PC-3 (cell line): ENCODE results near the gene ANTXR1. TPM values are rescaled to one million over a fixed set of nuclear protein-coding genes. Genes with fewer than 3 reads are reported as not detected.

Source experiments
- ATAC-seq: fragments of 200-7000 bp; cut with Tn5 transposase; 2 replicates; pipeline ENCODE4 v1.9.1; 2020; ENCODE audit warnings: mild to moderate bottlenecking, moderate library complexity
- BruUV-seq: library from RNA; stranded (reverse); fragments of 400-500 nt; replicated peaks from 2 replicates; lab custom pipeline; 2021; lab: Mats Ljungman, UMichigan
- CTCF ChIA-PET: fragments of 300-600 bp; sonication (Branson Sonifier 250); formaldehyde crosslinking; loops from one replicate; lab custom pipeline; 2022; ENCODE audit warnings: antibody characterized with exemption; lab: Charles Lee
- POLR2A ChIA-PET: fragments of 300-600 bp; sonication (Branson Sonifier 250); formaldehyde crosslinking; loops from one replicate; lab custom pipeline; 2022; ENCODE audit warnings: antibody characterized with exemption; ENCODE audit not compliant: unreplicated experiment; lab: Charles Lee
- DNase-seq: peaks from one replicate; pipeline ENCODE4 v3.0.0-alpha.2; 2015
- H2AFZ ChIP-seq: fragments of 300-600 bp; sonication (generic); 2 replicates; pipeline ENCODE4 v1.6.0; 2016; ENCODE audit warnings: antibody characterized with exemption, low read length
- H3F3A ChIP-seq: fragments of 300-600 bp; sonication (generic); one replicate; pipeline ENCODE4 v1.6.0; 2017; ENCODE audit warnings: antibody characterized with exemption, low read length, control low read depth, mild to moderate bottlenecking; ENCODE audit not compliant: unreplicated experiment
- H3K27ac ChIP-seq: fragments of 300-600 bp; sonication (generic); 2 replicates; pipeline ENCODE4 v1.5.1; 2016; ENCODE audit warnings: mild to moderate bottlenecking, low read length
- H3K27me3 ChIP-seq: fragments of 300-600 bp; sonication (generic); 2 replicates; pipeline ENCODE4 v1.6.1; 2016; ENCODE audit warnings: low read length, mixed read lengths
- H3K36me3 ChIP-seq: fragments of 300-600 bp; sonication (generic); 2 replicates; pipeline ENCODE4 v1.6.1; 2016; ENCODE audit warnings: low read depth, mixed run types, low read length, mixed read lengths
- H3K4me1 ChIP-seq: fragments of 300-600 bp; sonication (generic); 2 replicates; pipeline ENCODE4 v1.5.1; 2016; ENCODE audit warnings: low read length; ENCODE audit not compliant: insufficient read depth
- H3K4me2 ChIP-seq: fragments of 300-600 bp; sonication (generic); 2 replicates; pipeline ENCODE4 v1.6.0; 2016; ENCODE audit warnings: low read length
- H3K4me3 ChIP-seq: fragments of 300-600 bp; sonication (generic); 2 replicates; pipeline ENCODE4 v1.5.1; 2016; ENCODE audit warnings: mild to moderate bottlenecking, low read length, mixed read lengths
- H3K79me2 ChIP-seq: fragments of 300-600 bp; sonication (generic); 2 replicates; pipeline ENCODE4 v1.6.1; 2017; ENCODE audit warnings: low read length, mixed read lengths
- H3K9ac ChIP-seq: fragments of 300-600 bp; sonication (generic); 2 replicates; pipeline ENCODE4 v1.6.0; 2016; ENCODE audit warnings: mild to moderate bottlenecking, low read length
- H3K9me2 ChIP-seq: fragments of 300-600 bp; sonication (generic); replicated peaks from 2 replicates; pipeline ENCODE4 v1.6.1; 2016; ENCODE audit warnings: mixed run types, low read length, mixed read lengths
- H3K9me3 ChIP-seq: fragments of 300-600 bp; sonication (generic); 2 replicates; pipeline ENCODE4 v1.6.1; 2016; ENCODE audit warnings: low read length, mixed read lengths
- H4K20me1 ChIP-seq: fragments of 300-600 bp; sonication (generic); 2 replicates; pipeline ENCODE4 v1.6.1; 2016; ENCODE audit warnings: low read length, mixed read lengths
- CTCF ChIP-seq: fragments of 300-600 bp; sonication (generic); conservative IDR thresholded peaks from 2 replicates; pipeline ENCODE4 v1.5.1; 2017; ENCODE audit warnings: antibody characterized with exemption, low read depth, mild to moderate bottlenecking, low read length
- EZH2 ChIP-seq: fragments of 300-600 bp; sonication (generic); IDR thresholded peaks from one replicate; pipeline ENCODE4 v1.6.1; 2017; ENCODE audit warnings: antibody characterized with exemption, mild to moderate bottlenecking, low read length; ENCODE audit not compliant: unreplicated experiment
- EZH2phosphoT487 ChIP-seq: fragments of 300-600 bp; sonication (generic); IDR thresholded peaks from 2 replicates; pipeline ENCODE4 v1.6.1; 2018; ENCODE audit warnings: mild to moderate bottlenecking, antibody characterized with exemption, low read length, borderline replicate concordance
- intact Hi-C: fragments of 100-400 bp; cut with micrococcal nuclease; formaldehyde crosslinking; loops from 2 replicates; pipeline ENCODE4 v1.9.0; 2023
- total RNA-seq: library from RNA; depleted of rRNA; stranded (reverse); fragments of >200 nt; gene quantifications from 2 replicates; pipeline ENCODE4 v1.2.3, GENCODE V29; 2014

Gene ANTXR1
- total RNA-seq, 1 experiment from 2014 or later = 31.2 TPM

- peaks cover 12% of the 10 kb centered on the region; the same call in 1 of the 2 replicates for H3K79me2 ChIP-seq
- H3K4me3 ChIP-seq = no peak overlapping the region
- TF ChIP-seq EZH2phosphoT487 (no peak), CTCF (no peak), EZH2 (no peak)
- no TSS peak for BruUV-seq
- H3K9me2 ChIP-seq = no peaks in the 10 kb centered on the region
- H3K9me3 ChIP-seq = no peaks in the 10 kb centered on the region
- no peak overlapping the region for H2AFZ ChIP-seq
- intact Hi-C loops = no loop called here
- H3K4me1 ChIP-seq = no peaks in the 10 kb centered on the region
- H3K36me3 ChIP-seq = no peaks in the 10 kb centered on the region
- H3K27me3 ChIP-seq = no peaks in the 10 kb centered on the region
- H3K27ac ChIP-seq = no peak overlapping the region
- ATAC-seq (no peak), DNase-seq (no peak)
- no peak overlapping the region for H3K9ac ChIP-seq
- no peaks in the 10 kb centered on the region for H4K20me1 ChIP-seq
- H3F3A ChIP-seq = no peaks in the 10 kb centered on the region
- CTCF ChIA-PET = no interaction called here
- POLR2A ChIA-PET = no interaction called here
- no peak overlapping the region for H3K4me2 ChIP-seq
These were observed 21.9 kb downstream of the ANTXR1 start for GRCh38 chr2:69034845-69035244.

DNA sequence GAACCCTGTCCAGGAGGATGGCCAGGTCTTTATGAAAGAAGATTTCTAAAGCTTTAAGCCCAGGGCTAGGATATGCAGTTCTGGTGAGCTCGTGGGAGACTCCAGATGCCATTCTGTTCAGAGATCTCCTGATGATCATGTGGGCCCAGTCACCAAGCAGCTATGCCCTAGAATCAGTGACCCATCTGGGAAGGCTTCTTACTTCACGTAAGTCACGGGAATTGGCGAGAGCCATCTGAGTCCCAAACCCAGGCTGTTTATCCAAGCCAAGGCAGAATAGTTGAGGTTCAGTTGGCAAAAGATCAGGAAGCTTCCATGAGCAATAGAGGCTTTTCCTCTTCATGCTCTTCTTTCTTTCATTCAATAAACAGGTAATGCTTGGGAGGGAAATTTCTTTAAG lies 23.9 kb downstream of the ANTXR1 start:
- H3K4me2 ChIP-seq = no peak overlapping the region
- 0 out of 2 replicates have a peak, but pooled peaks cover 9% of the 10 kb centered on the region for H3K79me2 ChIP-seq
- no peak overlapping the region for H3K4me3 ChIP-seq
- no peak for TF ChIP-seq EZH2phosphoT487
- H3K27me3 ChIP-seq = no peaks in the 10 kb centered on the region
- ChIA-PET CTCF (no interaction called here), POLR2A (no interaction called here)
- DNase-seq (no peak), ATAC-seq (no peak)
- no peaks in the 10 kb centered on the region for H3K4me1 ChIP-seq
- BruUV-seq = no TSS peak
- H3K9ac ChIP-seq = no peak overlapping the region
- H3F3A ChIP-seq = no peaks in the 10 kb centered on the region
- H2AFZ ChIP-seq = no peak overlapping the region
- H3K9me2 ChIP-seq = no peaks in the 10 kb centered on the region
- no peak overlapping the region for H3K27ac ChIP-seq
- intact Hi-C loops = no loop called here
- H3K36me3 ChIP-seq = peaks cover 5% of the 10 kb centered on the region; the same call in 1 of the 2 replicates
- H4K20me1 ChIP-seq = no peaks in the 10 kb centered on the region
- no peaks in the 10 kb centered on the region for H3K9me3 ChIP-seq

- peaks cover 6% of the 10 kb centered on the region for H3K4me1 ChIP-seq
- peaks cover 5% of the 10 kb centered on the region; the same call in 1 of the 2 replicates for H3K36me3 ChIP-seq
- H3K9me2 ChIP-seq = no peaks in the 10 kb centered on the region
- H2AFZ ChIP-seq = no peak overlapping the region
- no peaks in the 10 kb centered on the region for H3F3A ChIP-seq
- H4K20me1 ChIP-seq = peaks cover 7% of the 10 kb centered on the region
- H3K27me3 ChIP-seq = no peaks in the 10 kb centered on the region
- no TSS peak for BruUV-seq
- POLR2A ChIA-PET = no interaction called here
- TF ChIP-seq EZH2phosphoT487 (no peak), EZH2 (no peak), CTCF (no peak)
- no peak overlapping the region for H3K4me3 ChIP-seq
- no peak for ATAC-seq
- intact Hi-C loops = no loop called here
- no peak overlapping the region for H3K27ac ChIP-seq
- 0 out of 2 replicates have a peak, but pooled peaks cover 5% of the 10 kb centered on the region for H3K79me2 ChIP-seq
- H3K4me2 ChIP-seq = no peak overlapping the region
- CTCF ChIA-PET = no interaction called here
- no peak for DNase-seq
- H3K9me3 ChIP-seq = no peaks in the 10 kb centered on the region
- H3K9ac ChIP-seq = no peak overlapping the region
These were observed 28.2 kb downstream of the ANTXR1 start for GRCh38 chr2:69041214-69041613.
